Stimulated activated CD8-positive, alpha-beta memory T cell treated with anti-CD3 and anti-CD28 coated beads, Interleukin-7, amount 100 ng/mL, for 48 hours (primary cell): ENCODE data around the gene DCUN1D4.
"Not testable (repeated sequence)": the region's sequence is repeated elsewhere in the genome, so short reads cannot be mapped to it uniquely, and the experiment has no call there.

Experiments
- DNase-seq, 2 donors: peaks; one replicate each; pipeline ENCODE4 v3.0.0-alpha.2; 2020; ENCODE audit warnings: low read depth in 1 of 2; ENCODE audit errors: extremely low read depth in 1 of 2

Gene DCUN1D4

GRCh38 chr4:51893402-51893801 is 50.4 kb downstream of the DCUN1D4 start:
- DNase-seq: not testable (repeated sequence)

GRCh38 chr4:51894059-51894645 is 51.2 kb downstream of the DCUN1D4 start:
- DNase-seq: no peak

- DNase-seq: no peak
Observed at GRCh38 chr4:51895158-51895557, 52.2 kb downstream of the DCUN1D4 start.

- DNase-seq: peak; percentile 10 to 46
Observed at GRCh38 chr4:51895816-51896408, 53.0 kb downstream of the DCUN1D4 start.

GRCh38 chr4:51901363-51901762 is 58.4 kb downstream of the DCUN1D4 start:
- DNase-seq: no peak

- DNase-seq: no peak
Observed at GRCh38 chr4:51906167-51906958, 63.4 kb downstream of the DCUN1D4 start.

- no peak for DNase-seq
Observed at GRCh38 chr4:51907006-51907669, 64.2 kb downstream of the DCUN1D4 start.

GRCh38 chr4:51909236-51909703 is 66.3 kb downstream of the DCUN1D4 start:
- no peak for DNase-seq

- no peak for DNase-seq
Observed at GRCh38 chr4:51918251-51918650, 75.3 kb downstream of the DCUN1D4 start.

GRCh38 chr4:51923343-51923742 is 80.4 kb downstream of the DCUN1D4 start:
- no peak for DNase-seq

- DNase-seq: no peak
Observed at GRCh38 chr4:51925307-51925706, 82.4 kb downstream of the DCUN1D4 start.

GRCh38 chr4:51930557-51930956 is 87.6 kb downstream of the DCUN1D4 start:
- DNase-seq: no peak

- no peak for DNase-seq
Observed at GRCh38 chr4:51931461-51931860, 88.5 kb downstream of the DCUN1D4 start.

GRCh38 chr4:51932261-51932660 is 89.3 kb downstream of the DCUN1D4 start:
- DNase-seq: no peak

GRCh38 chr4:51932684-51933083 is 89.7 kb downstream of the DCUN1D4 start:
- no peak for DNase-seq

- not testable (repeated sequence) for DNase-seq
Observed at GRCh38 chr4:51940460-51940859, 97.5 kb downstream of the DCUN1D4 start.

GRCh38 chr4:51942108-51942832 is 99.3 kb downstream of the DCUN1D4 start:
- no peak for DNase-seq

- no peak for DNase-seq
Observed at GRCh38 chr4:51942833-51943215, 99.9 kb downstream of the DCUN1D4 start.

GRCh38 chr4:51943221-51943620 is 100.3 kb downstream of the DCUN1D4 start:
- DNase-seq: no peak

GRCh38 chr4:51958199-51958968 is 115.4 kb downstream of the DCUN1D4 start:
- DNase-seq: no peak
